HepG2 (cell line): Measurements from ENCODE around the gene HAPLN1. TPM values are rescaled to one million over a fixed set of nuclear protein-coding genes. Genes with fewer than 3 reads are reported as not detected.

ENCODE experiments used
- ARID5B ChIP-seq: IDR thresholded peaks from 2 replicates; pipeline ENCODE4 v1.4.0; 2020; ENCODE audit warnings: mild to moderate bottlenecking, missing genetic modification reagents
- BCL6 ChIP-seq: IDR thresholded peaks from 2 replicates; pipeline ENCODE4 v1.6.1; 2016; ENCODE audit warnings: missing genetic modification reagents, missing compliant biosample characterization
- CENPX ChIP-seq: sonication (generic); formaldehyde crosslinking; IDR thresholded peaks from 2 replicates; pipeline ENCODE4 v1.9.0; 2021; ENCODE audit warnings: mild to moderate bottlenecking, missing genetic modification reagents, moderate library complexity
- EEA1 ChIP-seq: sonication (generic); formaldehyde crosslinking; IDR thresholded peaks from 2 replicates; pipeline ENCODE4 v1.5.1; 2020; ENCODE audit warnings: mild to moderate bottlenecking, missing genetic modification reagents, borderline replicate concordance
- EHMT2 ChIP-seq: fragments of 200-600 bp; sonication (generic); IDR thresholded peaks from 2 replicates; pipeline ENCODE4 v1.7.0; 2017; ENCODE audit warnings: antibody characterized with exemption, low read depth, low read length, borderline replicate concordance
- FOXP1 ChIP-seq, 2 experiments: fragments of 450-650 bp in 1 of 2; IDR thresholded peaks; 2 replicates each; pipeline ENCODE4 v1.6.1; 2017 to 2018; ENCODE audit warnings: antibody characterized with exemption in 1 of 2
- LCORL ChIP-seq, 2 experiments: fragments of 450-650 bp in 1 of 2; sonication (generic) in 1 of 2; formaldehyde crosslinking in 1 of 2; IDR thresholded peaks; 2 replicates each; pipeline versions ENCODE4 v1.5.0 to v1.6.1; 2017 to 2020; ENCODE audit warnings: antibody characterized with exemption in 1 of 2, missing genetic modification reagents in 1 of 2
- RXRA ChIP-seq: sonication (generic); formaldehyde crosslinking; IDR thresholded peaks from 2 replicates; pipeline ENCODE4 v1.5.1; 2020; ENCODE audit warnings: missing genetic modification reagents
- SIX1 ChIP-seq: sonication (generic); formaldehyde crosslinking; IDR thresholded peaks from 2 replicates; pipeline ENCODE4 v1.4.0; 2020; ENCODE audit warnings: missing genetic modification reagents, borderline replicate concordance
- SMARCC2 ChIP-seq: fragments of 450-650 bp; IDR thresholded peaks from 2 replicates; pipeline ENCODE4 v1.6.1; 2017; ENCODE audit warnings: antibody characterized with exemption, mild to moderate bottlenecking
- SOX13 ChIP-seq, 3 experiments: fragments of 450-650 bp in 1 of 3; sonication (generic) in 1 of 3; formaldehyde crosslinking in 1 of 3; IDR thresholded peaks in 2 of 3; conservative IDR thresholded peaks in 1 of 3; 2 replicates each; pipeline versions ENCODE4 v1.5.0 to v1.6.1; 2016 to 2020; ENCODE audit warnings: antibody characterized with exemption in 1 of 3, mild to moderate bottlenecking in 1 of 3, missing compliant biosample characterization in 1 of 3, missing genetic modification reagents in 1 of 3, moderate library complexity in 1 of 3
- TEAD3 ChIP-seq: optimal IDR thresholded peaks from 2 replicates; pipeline ENCODE3; 2016; ENCODE audit warnings: borderline replicate concordance
- ZMYM4 ChIP-seq: sonication (generic); formaldehyde crosslinking; IDR thresholded peaks from 2 replicates; pipeline ENCODE4 v1.8.1; 2023; ENCODE audit warnings: mild to moderate bottlenecking, missing genetic modification reagents
- ZNF20 ChIP-seq: sonication (generic); formaldehyde crosslinking; IDR thresholded peaks from 2 replicates; pipeline ENCODE4 v1.4.0; 2020; ENCODE audit warnings: mild to moderate bottlenecking, moderate library complexity, missing genetic modification reagents
- ZNF235 ChIP-seq: sonication (generic); formaldehyde crosslinking; IDR thresholded peaks from 2 replicates; pipeline ENCODE4 v1.8.1; 2023; ENCODE audit warnings: mild to moderate bottlenecking, missing genetic modification reagents, borderline replicate concordance
- ZNF264 ChIP-seq: sonication (generic); formaldehyde crosslinking; IDR thresholded peaks from 2 replicates; pipeline ENCODE4 v1.4.0; 2020; ENCODE audit warnings: missing genetic modification reagents
- ZNF331 ChIP-seq: sonication (generic); formaldehyde crosslinking; IDR thresholded peaks from 2 replicates; pipeline ENCODE4 v1.4.0; 2020; ENCODE audit warnings: missing genetic modification reagents
- ZNF558 ChIP-seq: sonication (generic); formaldehyde crosslinking; IDR thresholded peaks from 2 replicates; pipeline ENCODE4 v1.9.0; 2022; ENCODE audit warnings: mild to moderate bottlenecking, missing genetic modification reagents, borderline replicate concordance
- ZNF672 ChIP-seq: sonication (generic); formaldehyde crosslinking; IDR thresholded peaks from 2 replicates; pipeline ENCODE4 v1.8.1; 2022; ENCODE audit warnings: missing genetic modification reagents
- polyA plus RNA-seq, 8 experiments: library from polyadenylated mRNA; depleted of rRNA in 3 of 8; stranded (reverse) in 7 of 8; unstranded in 1 of 8; fragments of >200 nt; fragmentation: Illumina TruSeq in 4 of 8; extraction: Trizol in 4 of 8; gene quantifications; 2 replicates each; pipeline versions ENCODE4 v1.2.1 to v1.2.3, GENCODE V29; 2011 to 2016; ENCODE audit warnings: low read depth in 4 of 8, missing spikeins in 1 of 8, mixed read lengths in 1 of 8; ENCODE audit not compliant: insufficient read depth in 1 of 8
- total RNA-seq, 5 experiments: library from RNA; depleted of rRNA; stranded (reverse); fragments of >200 nt; fragmentation: Illumina TruSeq; extraction: Trizol; gene quantifications; 2 replicates each; pipeline ENCODE4 v1.2.3, GENCODE V29; 2016; ENCODE audit warnings: low read depth in 1 of 5
- TF ChIP-seq, protein P1 (sequence below): sonication (generic); formaldehyde crosslinking; conservative IDR thresholded peaks from 2 replicates; pipeline ENCODE4 v1.4.0; 2020; ENCODE audit warnings: mild to moderate bottlenecking, missing genetic modification reagents, moderate library complexity
- TF ChIP-seq, protein P2 (sequence below): sonication (generic); formaldehyde crosslinking; IDR thresholded peaks from 2 replicates; pipeline ENCODE4 v1.5.1; 2020; ENCODE audit warnings: missing genetic modification reagents, mild to moderate bottlenecking, borderline replicate concordance

Gene HAPLN1
- total and polyA plus RNA-seq, 2 of the 13 experiments (the other 11 are each of a cell fraction or from before 2014, with no cell fraction given) = not detected

DNA sequence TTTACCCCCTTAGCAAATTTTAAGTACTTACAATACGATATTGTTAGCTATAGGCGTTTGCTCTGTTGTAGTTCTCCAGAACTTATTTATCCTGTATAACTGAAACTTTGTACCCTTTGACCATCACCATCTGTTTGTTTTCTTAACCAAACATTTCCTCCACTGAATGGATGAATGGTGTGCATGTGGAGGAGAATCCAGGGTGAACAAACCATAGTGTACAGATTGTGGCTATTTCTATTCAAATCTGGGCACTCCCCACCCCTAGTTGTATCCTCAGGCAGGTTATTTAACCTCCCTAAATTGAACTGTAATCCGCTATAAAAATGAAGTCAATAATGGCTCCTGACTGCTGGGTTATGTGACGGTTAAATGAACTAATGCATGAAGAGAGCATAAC is 21.4 kb upstream of the HAPLN1 start (continued):
- TF ChIP-seq, protein P1, sequence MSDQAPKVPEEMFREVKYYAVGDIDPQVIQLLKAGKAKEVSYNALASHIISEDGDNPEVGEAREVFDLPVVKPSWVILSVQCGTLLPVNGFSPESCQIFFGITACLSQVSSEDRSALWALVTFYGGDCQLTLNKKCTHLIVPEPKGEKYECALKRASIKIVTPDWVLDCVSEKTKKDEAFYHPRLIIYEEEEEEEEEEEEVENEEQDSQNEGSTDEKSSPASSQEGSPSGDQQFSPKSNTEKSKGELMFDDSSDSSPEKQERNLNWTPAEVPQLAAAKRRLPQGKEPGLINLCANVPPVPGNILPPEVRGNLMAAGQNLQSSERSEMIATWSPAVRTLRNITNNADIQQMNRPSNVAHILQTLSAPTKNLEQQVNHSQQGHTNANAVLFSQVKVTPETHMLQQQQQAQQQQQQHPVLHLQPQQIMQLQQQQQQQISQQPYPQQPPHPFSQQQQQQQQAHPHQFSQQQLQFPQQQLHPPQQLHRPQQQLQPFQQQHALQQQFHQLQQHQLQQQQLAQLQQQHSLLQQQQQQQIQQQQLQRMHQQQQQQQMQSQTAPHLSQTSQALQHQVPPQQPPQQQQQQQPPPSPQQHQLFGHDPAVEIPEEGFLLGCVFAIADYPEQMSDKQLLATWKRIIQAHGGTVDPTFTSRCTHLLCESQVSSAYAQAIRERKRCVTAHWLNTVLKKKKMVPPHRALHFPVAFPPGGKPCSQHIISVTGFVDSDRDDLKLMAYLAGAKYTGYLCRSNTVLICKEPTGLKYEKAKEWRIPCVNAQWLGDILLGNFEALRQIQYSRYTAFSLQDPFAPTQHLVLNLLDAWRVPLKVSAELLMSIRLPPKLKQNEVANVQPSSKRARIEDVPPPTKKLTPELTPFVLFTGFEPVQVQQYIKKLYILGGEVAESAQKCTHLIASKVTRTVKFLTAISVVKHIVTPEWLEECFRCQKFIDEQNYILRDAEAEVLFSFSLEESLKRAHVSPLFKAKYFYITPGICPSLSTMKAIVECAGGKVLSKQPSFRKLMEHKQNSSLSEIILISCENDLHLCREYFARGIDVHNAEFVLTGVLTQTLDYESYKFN = peak; percentile 86
- TF ChIP-seq SIX1 = peak; percentile 43; the same call in 1 of the 2 replicates
- TF ChIP-seq SMARCC2 = no peak
- 0 out of 2 replicates have a peak, but pooled peaks have one; percentile 33 for TF ChIP-seq ZNF331
- no peak for TF ChIP-seq TEAD3 (CRISPR knock-in tag)
- TF ChIP-seq ZNF558 (CRISPR knock-in tag) = no peak
- TF ChIP-seq LCORL (IDR thresholded peaks at IDR 0.05) = no peak
- peak; percentile 66; the same call in 1 of the 2 replicates for TF ChIP-seq LCORL (CRISPR knock-in tag; IDR thresholded peaks at IDR 0.05)
- TF ChIP-seq BCL6 (CRISPR knock-in tag) = 0 out of 2 replicates have a peak, but pooled peaks have one; percentile 10
- peak; percentile 66 for TF ChIP-seq ZMYM4 (CRISPR knock-in tag)
- TF ChIP-seq ZNF235 (CRISPR knock-in tag) = no peak
- no peak for TF ChIP-seq ZNF672 (CRISPR knock-in tag)
- TF ChIP-seq EHMT2 = 0 out of 2 replicates have a peak, but pooled peaks have one; percentile 51
- TF ChIP-seq ZNF20 (CRISPR knock-in tag) = no peak
- TF ChIP-seq ARID5B (CRISPR knock-in tag) = peak; percentile 81
- no peak for TF ChIP-seq SOX13 (IDR thresholded peaks at IDR 0.05)
- peak in 1 of 2 experiments; percentile 82; a peak in 2 of 4 replicates for TF ChIP-seq SOX13 (CRISPR knock-in tag; conservative IDR thresholded peaks at IDR 0.05 in 1 of 2, IDR thresholded peaks at IDR 0.05 in 1 of 2)
- no peak for TF ChIP-seq FOXP1 (IDR thresholded peaks at IDR 0.05)
- peak; percentile 56; the same call in 1 of the 2 replicates for TF ChIP-seq FOXP1 (CRISPR knock-in tag; IDR thresholded peaks at IDR 0.05)
- TF ChIP-seq ZNF264 (CRISPR knock-in tag) = 0 out of 2 replicates have a peak, but pooled peaks have one; percentile 44
- no peak for TF ChIP-seq CENPX
- TF ChIP-seq, protein P2, sequence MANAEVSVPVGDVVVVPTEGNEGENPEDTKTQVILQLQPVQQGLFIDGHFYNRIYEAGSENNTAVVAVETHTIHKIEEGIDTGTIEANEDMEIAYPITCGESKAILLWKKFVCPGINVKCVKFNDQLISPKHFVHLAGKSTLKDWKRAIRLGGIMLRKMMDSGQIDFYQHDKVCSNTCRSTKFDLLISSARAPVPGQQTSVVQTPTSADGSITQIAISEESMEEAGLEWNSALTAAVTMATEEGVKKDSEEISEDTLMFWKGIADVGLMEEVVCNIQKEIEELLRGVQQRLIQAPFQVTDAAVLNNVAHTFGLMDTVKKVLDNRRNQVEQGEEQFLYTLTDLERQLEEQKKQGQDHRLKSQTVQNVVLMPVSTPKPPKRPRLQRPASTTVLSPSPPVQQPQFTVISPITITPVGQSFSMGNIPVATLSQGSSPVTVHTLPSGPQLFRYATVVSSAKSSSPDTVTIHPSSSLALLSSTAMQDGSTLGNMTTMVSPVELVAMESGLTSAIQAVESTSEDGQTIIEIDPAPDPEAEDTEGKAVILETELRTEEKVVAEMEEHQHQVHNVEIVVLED (CRISPR knock-in tag) = no peak
- TF ChIP-seq EEA1 = no peak
- no peak for TF ChIP-seq RXRA (CRISPR knock-in tag)
